Upper lobe of right lung (tissue), 1 donor: ENCODE results near the gene LSM8. TPM values are rescaled to one million over a fixed set of nuclear protein-coding genes. Genes with fewer than 3 reads are reported as not detected.

Experiments used
- total RNA-seq: library from RNA; stranded (reverse); fragmentation: NEBNext Ultra II Directional; extraction: Animal tissue kit (Norgen Biotek cat#: 25700); gene quantifications from one replicate; pipeline ENCODE4 v1.2.1, GENCODE V29; 2021
- donor health status: DM: no; HTN: yes; CAD: no; lungs with severe emphysema.

The LSM8 gene
- total RNA-seq, 1 donor from 2014 or later = 28.3 TPM

Other genes with a start within 250 kb of the LSM8 start
- not detected for gene ANKRD7, start 40.5 kb downstream of the LSM8 start, total RNA-seq